ENCODE measurements around the gene ASB10.

Gene ASB10

GRCh38 chr7:151134743-151135524 lies 52.1 kb downstream of the ASB10 start:
- no peak for DNase-seq

DNA sequence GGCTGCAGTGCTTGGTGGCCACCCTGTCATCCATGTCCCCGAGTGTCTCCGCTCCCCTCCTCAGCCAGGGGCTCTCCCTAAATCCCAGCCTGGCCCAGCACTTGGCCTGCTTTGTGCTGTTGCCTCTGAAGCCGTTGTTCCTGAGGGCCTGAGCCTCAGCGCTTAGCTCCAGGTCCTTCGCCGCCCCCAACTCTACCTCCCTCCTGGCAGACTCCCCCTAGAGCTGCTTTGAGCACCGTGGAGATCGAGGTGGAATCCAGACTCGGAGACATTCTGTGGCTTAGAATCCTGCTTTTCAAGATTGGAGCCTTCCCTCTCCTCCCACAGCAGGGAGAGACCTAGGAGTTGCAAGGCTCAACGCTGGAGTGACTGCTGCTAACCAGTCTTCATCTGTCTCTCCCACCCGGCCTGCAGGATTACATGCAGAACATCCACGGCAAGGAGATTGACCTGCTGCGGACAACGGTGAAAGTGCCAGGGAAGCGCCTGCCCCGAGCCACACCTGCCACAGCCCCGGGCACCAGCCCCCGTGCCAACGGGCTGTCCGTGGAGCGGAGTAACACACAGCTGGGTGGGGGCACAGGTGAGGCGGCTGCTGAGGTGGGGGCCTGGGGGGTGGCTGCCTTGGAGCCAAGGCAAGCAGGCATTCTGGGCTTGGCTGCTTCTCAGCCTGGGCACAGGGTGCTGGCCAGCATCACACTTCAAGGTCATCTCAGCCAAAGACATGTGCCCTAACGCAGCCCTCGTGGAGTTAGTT lies 52.9 kb downstream of the ASB10 start:
- DNase-seq: no peak

DNA sequence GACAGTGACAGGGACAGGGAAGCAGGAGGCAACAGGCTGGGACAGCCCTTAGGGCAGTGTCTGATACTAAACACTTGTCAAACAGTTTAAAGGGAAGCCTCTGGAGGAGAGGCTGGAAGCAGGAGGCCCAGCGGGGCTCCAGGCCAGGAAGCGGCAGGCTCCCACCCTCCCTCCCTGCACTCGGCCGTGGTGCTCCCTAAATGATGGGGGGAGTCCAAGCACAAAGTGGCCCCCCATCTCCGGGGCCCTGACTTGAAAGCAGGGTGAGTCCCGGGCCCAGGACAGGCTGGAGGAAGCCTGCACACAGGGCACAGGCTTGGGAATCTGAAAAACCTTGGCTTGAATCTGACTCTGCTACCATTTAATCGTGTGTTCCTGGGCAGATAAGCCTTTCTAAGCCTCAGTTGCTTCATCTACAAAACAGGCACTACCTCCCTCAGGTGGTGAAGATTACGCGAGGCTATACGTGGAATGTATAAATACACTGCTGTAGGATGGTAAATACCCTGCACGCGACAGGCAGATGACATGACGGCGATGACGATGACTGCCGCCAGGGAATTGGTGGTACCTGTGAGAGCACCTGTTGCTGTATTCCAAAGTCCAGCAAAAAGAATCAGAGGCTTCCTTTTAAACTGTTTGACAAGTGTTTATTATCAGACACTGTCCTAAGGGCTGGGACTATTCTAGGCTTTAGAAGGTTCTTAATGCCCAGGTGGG lies 53.6 kb downstream of the ASB10 start:
- DNase-seq: no peak

- DNase-seq: no peak
Measured at GRCh38 chr7:151132461-151133205, 54.4 kb downstream of the ASB10 start.

GRCh38 chr7:151131592-151132293 lies 55.3 kb downstream of the ASB10 start:
- no peak for DNase-seq

DNA sequence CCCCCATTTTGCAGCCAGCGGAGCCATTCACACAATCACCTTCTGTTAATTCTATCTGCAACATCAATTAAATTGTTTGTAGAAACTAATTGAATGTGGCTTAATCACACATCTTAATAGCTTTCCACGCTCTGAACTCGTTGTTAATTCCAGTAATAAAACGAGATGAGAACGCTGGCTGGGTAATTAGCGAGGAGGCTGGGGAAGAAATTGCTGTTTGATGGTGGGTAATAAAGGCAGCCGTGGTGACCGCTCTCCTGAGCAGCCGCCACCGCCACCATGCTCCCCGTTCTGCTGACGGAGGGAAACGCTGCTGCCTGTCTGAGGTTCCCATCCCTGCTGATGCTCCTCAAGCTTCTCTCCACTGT lies 55.8 kb downstream of the ASB10 start:
- no peak for DNase-seq

DNA sequence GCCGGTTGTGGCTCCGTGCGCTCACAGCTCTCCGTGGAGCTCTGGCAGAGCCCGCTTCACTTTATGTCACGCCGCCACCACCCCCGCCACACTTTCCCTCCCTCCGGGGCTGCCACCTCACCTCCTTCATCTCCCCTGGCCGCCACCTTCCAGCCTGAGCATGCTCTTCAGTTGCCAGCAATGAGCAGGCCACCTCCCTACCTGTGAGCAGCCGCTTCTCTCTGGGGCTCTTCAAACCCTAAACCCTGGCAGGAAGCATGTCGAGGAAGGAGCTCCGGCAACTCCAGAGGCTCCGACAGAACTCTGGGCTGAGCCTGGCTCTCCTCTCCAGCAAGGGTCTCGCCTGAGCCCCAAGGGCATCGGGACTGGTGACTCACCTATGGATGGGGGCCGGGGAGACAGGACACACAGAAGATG lies 56.3 kb downstream of the ASB10 start:
- no peak for DNase-seq

- DNase-seq: no peak
Measured at GRCh38 chr7:151129960-151130591, 57.0 kb downstream of the ASB10 start.

DNA sequence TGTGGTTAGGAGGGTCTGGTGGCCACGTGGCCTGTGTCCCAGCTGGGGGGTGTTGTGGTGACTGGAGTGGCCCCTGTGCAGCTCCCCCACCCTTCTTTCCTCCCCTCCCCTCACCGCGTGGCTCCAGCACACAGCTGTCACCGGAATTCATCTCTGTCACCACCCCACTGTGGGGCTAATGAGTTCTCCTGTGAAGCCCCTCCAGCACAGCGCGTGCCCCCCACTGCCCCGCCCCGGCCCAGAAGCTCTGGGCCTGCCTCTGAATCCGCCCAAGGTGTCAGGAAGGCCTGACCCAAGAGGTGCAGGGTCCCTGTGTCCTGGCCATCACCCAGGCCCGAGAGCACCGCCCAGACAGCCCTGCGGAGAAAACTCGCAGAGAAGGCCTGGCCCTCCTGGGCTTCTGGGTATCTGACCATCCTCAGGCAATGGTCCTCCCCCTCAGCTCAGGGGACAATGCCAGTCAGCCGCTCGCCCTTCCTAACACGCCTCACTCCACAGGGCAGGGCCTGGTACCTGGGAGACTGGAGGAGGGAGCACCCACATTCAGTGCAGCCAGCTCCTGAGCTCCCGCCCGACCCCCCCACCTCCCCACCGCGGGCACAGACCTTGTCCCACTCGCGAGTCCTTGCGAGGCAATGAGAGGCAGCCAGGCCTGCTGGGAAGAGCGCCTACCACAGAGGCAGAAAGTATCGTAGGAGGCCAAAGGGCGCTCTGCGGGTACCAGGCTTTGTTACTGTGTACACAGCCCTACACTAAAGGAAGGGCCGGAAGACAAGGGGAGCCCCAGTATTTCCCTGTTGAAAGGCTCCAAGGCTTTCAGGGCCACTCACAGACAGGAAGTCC lies 57.7 kb downstream of the ASB10 start:
- DNase-seq: no peak

DNA sequence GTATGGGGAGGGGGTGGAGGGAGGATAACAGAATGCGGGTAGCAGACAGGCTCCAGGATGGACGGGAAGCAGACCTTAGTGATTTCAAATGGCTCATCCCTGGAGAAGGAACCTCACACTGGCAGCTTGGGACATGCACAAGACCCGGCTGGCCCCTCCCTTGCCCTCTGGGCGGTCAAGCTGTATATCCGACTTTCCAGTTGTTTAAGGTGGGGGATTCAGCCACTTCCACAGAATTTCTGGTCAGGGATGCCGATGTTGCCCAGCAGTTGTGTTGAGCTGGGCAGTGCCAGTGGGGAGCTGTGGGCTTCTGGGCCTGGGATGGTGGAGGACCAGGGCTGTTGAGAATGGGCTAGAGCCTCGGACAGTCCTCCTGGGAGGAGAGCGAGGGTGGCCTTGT lies 58.3 kb downstream of the ASB10 start:
- DNase-seq: no peak

GRCh38 chr7:151128144-151128543 lies 58.9 kb downstream of the ASB10 start:
- DNase-seq: no peak

DNA sequence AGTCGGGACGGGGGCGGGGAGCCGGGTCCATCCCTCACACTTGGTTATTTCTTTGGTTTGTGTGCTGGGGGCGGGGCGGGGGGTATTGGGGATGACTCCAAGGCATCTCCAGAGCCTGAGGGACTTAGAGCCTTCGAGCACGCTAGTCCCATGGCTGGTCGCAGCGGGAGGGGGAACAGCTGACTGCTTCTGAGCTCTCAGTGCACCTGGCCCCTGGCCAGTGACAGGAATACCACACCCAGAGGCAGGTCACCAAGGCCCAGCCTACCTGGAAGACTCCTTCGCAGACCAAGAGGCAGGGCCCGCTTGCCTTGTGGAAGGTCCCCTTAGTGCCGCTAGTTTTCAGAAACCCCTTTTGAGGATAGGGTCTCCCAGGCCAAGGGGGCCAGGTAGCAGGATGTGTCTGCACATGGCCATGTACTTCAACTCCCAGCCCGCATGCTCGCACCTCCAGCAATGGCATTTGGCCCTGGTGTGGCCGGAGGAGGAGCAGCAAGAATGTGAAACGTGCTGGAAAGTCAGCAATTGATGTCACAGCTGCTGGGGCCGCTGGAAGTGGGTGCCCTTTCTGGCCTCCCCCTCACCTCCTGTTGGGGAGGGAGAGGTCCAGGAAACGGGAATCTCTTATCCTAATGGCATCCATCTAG lies 60.4 kb downstream of the ASB10 start:
- no peak for DNase-seq

- DNase-seq: no peak
Measured at GRCh38 chr7:151125846-151126481, 61.1 kb downstream of the ASB10 start.

All from stimulated activated naive CD4-positive, alpha-beta T cell treated with Interleukin-2 at 50 U/mL for 16 hours (primary cell).